Omental fat pad (tissue), 4 donors: ENCODE data around the gene RSRC2. TPM values are rescaled to one million over a fixed set of nuclear protein-coding genes. Genes with fewer than 3 reads are reported as not detected.
"Not testable (repeated sequence)": the region's sequence is repeated elsewhere in the genome, so short reads cannot be mapped to it uniquely, and the experiment has no call there.

ENCODE experiments used
- ATAC-seq: fragments of 150-250 bp; one replicate; pipeline ENCODE4 v1.9.1; 2016; ENCODE audit warnings: mild to moderate bottlenecking, moderate library complexity; ENCODE audit not compliant: low FRiP score
- DNase-seq: peaks from one replicate; pipeline ENCODE4 v3.0.0-alpha.2; 2019; ENCODE audit warnings: low spot score
- total RNA-seq, 4 donors: library from RNA; depleted of rRNA; stranded (reverse); fragments of >200 nt; gene quantifications; one replicate each; pipeline ENCODE4 v1.1.0, GENCODE V29; 2016
- TF ChIP-seq, protein P1 (sequence below), 3 donors: fragments of 450-650 bp; IDR thresholded peaks; one replicate each; pipeline ENCODE4 v1.5.1; 2016 to 2017; ENCODE audit warnings: antibody characterized with exemption in 3 of 3, mild to moderate bottlenecking in 3 of 3, moderate library complexity in 2 of 3

The RSRC2 gene
- total RNA-seq, 4 donors from 2014 or later = 59.4 to 126 (median 100.0) TPM

DNA sequence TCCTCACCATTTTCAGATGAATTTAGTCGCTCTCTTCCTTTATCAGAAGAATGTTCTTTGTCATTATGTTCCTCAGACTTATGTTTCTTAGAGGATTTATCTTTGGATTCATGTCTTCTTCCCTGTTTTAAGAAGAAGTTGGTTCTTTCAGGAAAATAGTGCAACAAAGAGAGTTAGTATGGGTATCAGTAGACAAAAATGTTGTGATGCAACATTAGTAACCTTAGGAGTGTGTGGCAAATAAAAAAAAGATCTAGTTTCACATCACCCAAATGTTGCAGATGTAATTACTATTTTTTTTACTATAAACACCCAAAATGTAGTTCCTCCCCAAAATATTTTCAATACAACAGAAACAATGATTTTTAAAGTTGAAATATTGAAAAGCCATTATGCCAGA, 7.8 kb downstream of the RSRC2 start:
- DNase-seq (no peak), ATAC-seq (no peak)
- TF ChIP-seq, protein P1, sequence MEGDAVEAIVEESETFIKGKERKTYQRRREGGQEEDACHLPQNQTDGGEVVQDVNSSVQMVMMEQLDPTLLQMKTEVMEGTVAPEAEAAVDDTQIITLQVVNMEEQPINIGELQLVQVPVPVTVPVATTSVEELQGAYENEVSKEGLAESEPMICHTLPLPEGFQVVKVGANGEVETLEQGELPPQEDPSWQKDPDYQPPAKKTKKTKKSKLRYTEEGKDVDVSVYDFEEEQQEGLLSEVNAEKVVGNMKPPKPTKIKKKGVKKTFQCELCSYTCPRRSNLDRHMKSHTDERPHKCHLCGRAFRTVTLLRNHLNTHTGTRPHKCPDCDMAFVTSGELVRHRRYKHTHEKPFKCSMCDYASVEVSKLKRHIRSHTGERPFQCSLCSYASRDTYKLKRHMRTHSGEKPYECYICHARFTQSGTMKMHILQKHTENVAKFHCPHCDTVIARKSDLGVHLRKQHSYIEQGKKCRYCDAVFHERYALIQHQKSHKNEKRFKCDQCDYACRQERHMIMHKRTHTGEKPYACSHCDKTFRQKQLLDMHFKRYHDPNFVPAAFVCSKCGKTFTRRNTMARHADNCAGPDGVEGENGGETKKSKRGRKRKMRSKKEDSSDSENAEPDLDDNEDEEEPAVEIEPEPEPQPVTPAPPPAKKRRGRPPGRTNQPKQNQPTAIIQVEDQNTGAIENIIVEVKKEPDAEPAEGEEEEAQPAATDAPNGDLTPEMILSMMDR (IDR thresholded peaks at IDR 0.05) = no peak

DNA sequence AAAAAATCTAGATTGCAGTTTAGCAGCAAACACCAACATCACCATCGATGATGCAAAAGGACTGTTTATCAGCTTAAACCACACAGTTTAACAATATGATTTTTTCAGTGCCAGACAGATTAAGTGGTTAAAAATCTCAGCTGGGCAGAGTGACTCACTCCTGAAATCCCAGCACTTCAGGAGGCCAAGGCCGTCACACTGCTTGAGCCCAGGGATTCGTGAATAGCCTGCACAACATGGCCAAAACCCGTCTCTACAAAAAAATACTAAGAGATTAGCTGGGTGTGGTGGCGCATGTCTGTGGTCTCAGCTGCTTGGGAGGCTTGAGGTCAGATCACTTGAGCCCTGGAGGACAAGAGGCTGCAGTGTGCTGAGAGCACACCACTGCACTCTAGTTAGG, 8.9 kb downstream of the RSRC2 start:
- TF ChIP-seq, protein P1 (IDR thresholded peaks at IDR 0.05) = no peak
- peak; percentile 43 for ATAC-seq
- DNase-seq = no peak

DNA sequence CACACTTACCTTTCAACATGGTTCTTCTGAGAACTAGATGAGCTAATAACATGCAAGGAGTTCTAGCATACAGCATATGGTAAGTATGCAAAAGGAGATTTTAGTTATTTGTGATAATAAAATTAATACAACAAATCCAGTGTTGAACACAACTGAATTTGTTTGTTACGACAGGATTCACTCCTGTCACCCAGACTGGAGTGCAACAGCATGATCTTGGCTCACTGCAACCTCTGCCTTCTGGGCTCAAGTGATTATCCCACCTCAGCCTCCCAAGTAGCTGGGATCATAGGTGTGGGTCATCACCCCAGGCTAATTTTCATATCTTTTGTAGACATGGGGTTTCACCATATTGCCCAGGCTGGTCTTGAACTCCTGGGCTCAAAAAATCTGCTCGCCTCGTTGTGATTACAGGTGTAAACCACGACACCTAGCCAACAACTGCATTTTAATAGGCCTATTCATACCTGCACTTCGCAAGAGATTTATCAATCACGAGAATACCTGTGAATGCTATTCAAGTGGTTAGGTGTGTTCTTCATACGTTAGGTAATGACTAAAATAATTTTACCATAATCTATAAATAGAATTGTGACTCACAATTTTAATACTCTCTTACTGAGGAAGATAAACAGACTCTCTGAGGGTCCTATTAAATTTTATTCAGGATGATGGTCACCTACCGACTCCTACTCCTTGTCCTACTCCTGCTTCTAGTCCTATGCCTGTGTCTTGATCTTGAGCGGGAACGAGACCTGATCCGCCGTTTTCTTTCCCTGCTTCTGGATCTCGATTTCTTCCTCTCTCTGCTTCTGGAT, 10.0 kb downstream of the RSRC2 start:
- DNase-seq = no peak
- no peak for ATAC-seq
- TF ChIP-seq, protein P1 (IDR thresholded peaks at IDR 0.05) = no peak

- TF ChIP-seq, protein P1 (IDR thresholded peaks at IDR 0.05) = no peak
- ATAC-seq (no peak), DNase-seq (no peak)
Measured at GRCh38 chr12:122515275-122515674, 11.5 kb downstream of the RSRC2 start.

- TF ChIP-seq, protein P1 (IDR thresholded peaks at IDR 0.05) = no peak
- ATAC-seq (no peak), DNase-seq (no peak)
Measured at GRCh38 chr12:122513660-122514059, 13.1 kb downstream of the RSRC2 start.

DNA sequence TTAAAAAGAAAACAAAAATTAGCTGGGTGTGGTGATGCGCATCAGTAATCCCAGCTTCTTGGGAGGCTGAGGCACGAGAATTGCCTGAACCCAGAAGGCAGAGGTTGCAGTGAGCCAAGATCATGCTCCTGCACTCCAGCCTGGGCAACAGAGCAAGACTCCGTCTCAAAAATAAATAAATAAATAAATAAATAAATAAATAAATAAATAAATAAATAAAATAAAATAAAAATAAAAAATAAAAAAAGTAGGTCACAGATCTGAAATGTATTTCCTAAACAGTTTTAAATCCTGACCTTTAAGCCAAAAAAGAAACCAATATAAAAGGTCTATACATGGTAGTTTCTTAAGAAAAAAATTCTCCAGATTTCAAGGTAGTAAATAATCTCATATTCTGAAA, 13.7 kb downstream of the RSRC2 start:
- ATAC-seq = not testable (repeated sequence)

DNA sequence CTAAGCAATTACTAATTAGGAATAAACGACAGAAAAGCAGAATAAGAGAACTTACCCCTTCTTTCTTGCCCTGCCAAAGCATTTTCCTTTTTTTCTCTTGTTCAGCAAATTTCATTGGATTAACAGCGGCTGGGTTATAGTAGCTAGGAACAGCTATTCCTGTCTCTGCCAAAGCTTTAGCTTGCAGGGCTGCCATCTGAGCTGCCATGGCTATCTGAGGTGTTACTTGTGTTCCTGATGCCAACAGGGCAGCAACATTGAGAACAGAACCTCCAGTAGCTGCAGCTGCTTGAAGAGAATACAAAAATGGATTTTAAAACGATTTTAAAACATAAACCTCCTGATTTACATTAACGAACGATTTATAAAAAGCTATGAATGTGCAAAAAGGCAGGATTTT, 18.6 kb downstream of the RSRC2 start:
- TF ChIP-seq, protein P1 (IDR thresholded peaks at IDR 0.05) = no peak
- DNase-seq = no peak
- no peak for ATAC-seq

More for the DNA sequence above, 13.7 kb downstream of the RSRC2 start:
- not testable (repeated sequence) for DNase-seq
